GM19467 (cell line): ENCODE data around the gene ARHGAP6.

ENCODE experiments used
- ATAC-seq: cut with Tn5 transposase; IDR thresholded peaks from one replicate; pipeline ENCODE4 v1.9.1; 2021; ENCODE audit warnings: mild to moderate bottlenecking, moderate library complexity; ENCODE audit not compliant: unreplicated experiment

Gene ARHGAP6

DNA sequence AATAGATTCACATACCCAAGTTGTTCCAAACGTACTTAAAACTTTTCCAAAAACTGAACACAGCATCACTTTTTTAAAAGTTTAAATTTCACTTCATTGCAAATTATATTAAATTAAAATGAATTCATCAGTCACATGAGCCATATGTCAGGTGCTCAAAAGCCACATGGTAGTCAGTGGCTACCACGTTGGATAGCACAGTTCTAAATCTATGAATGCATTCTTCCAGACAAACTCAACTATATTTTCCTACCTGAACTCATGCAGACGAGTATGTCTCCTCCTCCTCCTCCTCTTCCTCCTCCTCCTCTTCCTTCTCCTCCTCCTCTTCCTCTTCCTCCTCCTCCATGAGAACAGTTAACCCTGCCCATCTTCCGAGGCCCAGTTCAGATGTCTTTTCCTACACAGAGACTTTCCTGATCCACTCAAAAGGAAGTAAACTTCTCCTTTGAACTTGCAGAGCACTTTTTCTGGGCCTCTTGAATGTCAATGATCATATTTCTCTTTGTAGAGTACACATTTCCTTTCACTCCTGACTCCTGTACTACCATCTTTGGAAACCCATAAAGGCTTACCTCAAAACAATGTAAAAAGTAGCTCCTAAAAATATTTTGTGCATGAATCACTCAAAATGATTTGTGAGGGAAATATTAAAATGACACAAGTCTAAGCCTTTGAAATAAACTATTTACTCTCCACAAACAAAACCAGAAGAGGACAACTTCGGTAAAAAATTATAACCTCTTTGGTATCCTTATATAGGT, 199.9 kb downstream of the ARHGAP6 start:
- ATAC-seq = no peak

DNA sequence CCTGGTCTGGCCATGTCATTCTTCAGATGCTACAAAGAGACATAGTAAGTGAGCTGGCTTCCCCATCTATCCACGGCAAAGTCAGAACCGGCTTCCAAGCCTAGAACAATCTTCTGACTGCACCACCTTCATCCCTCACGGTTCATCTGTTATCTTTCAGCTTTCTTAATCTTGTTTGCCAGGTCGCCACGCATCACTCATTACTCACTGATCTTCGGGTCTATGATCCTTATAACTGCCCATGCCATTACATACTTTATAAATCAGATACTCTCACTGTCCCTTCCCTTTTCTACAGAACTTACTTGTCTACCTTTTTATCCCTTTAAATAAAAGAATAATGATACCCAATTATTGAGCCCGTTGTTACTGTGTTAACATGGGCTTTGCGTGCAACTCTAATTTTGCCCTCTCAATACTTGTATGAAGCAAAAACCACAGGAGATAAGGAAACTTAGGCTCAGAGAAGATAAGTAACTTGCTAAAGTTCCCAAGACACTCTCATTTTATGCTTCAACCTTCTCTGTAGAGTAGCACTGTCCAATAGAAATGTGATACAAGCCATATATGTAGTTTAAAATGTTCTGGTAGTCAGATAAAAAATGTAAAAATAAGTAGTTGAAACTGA, 200.8 kb downstream of the ARHGAP6 start:
- no peak for ATAC-seq

DNA sequence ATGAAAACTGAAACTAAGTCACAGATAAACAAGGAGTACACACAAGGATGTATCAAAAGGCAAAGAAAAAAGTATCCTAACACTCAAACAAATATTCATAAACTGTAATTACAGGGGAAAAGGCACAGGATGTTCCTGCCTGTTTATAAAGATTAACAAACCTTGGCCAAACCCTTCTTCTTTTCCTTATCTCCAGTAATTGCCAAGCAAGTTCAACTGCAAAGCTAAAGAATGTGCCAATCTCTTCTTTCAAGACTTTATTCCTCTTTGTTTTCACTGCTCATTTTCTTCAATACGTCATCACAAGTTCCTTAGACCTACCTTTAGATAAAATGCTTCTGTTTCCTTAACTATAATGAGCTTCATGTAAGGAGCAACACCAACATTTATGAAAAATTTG, 201.3 kb downstream of the ARHGAP6 start:
- no peak for ATAC-seq

DNA sequence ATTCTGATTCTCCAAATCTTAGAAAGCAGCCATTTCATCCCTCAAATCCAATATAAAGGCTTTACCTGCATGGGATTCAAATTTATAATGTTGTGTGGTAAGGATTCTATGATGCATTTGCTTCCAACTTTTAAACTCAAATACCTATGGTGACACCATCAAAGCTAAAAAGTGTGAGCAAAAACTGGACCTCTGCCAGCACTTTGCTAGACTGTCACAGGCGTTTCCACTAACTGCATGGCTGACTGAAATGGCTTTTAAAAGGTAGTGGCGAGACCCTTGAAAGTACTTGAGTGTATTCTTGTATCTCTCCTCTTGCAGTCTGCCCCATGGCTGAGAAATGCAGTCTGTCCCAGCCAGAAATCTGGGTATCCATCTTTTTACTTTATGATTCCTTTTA, 203.1 kb downstream of the ARHGAP6 start:
- no peak for ATAC-seq

DNA sequence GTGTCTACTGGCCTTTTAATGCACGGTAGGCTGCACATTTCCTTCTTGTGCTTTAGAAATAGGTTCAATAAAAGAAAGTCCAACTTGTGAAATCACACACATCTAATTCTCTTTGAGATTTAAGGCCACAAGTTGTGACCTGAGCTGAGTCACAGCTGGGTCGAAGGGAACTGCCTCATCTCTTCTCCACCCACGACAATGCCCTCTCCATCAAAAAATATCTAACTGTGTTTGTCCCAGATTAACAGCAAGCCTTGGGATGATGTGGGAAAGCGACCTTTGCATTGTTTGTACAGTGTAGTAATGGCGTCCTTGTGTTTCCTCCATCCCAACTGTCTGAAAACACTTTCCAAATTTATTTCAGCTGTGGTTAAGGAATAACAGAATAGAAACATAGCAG, 203.6 kb downstream of the ARHGAP6 start:
- ATAC-seq = no peak

DNA sequence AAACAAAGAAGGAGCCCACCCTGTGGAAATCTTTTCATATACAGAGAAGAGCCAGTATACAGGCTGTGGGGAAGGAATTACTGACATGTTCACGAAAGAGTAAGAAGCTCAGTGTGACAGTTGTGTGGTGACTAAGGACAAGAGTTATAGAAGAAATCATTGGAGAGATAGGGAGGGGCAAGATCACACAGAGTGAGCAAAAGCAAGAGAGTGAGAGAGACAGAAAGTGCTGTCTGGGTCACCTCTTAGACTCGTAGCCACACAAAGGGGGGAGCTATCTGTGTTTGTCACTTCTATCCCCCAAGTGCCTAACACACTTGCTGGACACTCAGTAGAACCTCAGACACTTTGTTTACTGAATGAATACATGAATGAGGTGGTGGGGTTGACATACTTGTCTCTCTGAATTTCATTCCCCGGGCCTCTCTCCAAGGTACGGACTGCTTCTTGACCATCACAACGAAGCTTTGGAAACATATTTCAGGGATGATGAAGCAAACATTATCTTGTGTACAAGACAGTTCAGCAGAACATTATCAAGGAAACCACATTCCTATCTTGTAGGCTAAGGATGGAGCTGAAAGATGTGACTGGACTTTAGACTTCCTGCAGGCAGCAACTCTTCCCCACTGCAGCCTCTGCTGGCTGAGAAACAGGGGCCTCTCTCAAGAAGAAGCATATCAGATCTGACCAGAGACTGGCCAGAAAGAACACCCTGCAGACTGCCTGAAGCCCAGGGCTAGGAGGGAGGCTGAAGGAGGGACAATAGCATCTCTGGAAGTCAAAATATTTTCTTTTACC, 204.3 kb downstream of the ARHGAP6 start:
- ATAC-seq = no peak

DNA sequence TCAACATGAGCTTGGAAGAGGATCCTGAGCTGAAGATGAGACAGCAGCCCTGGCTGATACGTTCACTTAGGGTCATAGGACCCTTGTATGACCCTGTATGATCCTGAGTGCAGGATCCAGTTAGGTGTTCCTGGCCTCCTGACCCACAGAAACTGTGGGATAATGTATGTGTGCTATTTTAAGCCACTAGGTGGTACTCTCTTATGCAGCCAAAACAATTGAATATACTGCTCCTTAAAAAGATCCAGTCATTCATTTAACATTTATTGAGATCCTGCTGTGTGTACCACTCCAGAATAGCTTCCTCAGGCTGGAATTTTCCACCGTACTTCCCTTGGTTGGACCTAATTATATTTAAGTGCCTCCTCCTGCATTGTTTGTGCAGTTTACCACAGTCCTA, 205.4 kb downstream of the ARHGAP6 start:
- no peak for ATAC-seq

DNA sequence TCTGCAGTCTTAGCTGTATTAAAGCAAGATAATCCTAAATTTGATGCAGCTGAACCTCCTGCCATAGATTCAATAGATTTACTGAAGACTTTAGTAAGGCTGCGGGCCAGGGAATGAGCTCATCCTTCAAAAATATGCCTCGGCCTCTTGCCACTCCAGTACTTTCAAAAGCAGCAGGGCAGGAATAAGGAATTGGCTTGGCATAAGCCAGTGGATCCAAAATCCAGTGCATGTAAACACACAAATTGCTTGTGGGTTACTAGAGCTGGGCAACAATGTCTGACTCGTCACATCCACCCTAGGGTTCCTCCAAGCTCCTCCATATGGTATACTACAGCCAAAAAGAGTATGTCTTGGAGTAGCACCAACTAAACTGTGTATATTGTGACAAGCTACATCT, 207.6 kb downstream of the ARHGAP6 start:
- no peak for ATAC-seq

DNA sequence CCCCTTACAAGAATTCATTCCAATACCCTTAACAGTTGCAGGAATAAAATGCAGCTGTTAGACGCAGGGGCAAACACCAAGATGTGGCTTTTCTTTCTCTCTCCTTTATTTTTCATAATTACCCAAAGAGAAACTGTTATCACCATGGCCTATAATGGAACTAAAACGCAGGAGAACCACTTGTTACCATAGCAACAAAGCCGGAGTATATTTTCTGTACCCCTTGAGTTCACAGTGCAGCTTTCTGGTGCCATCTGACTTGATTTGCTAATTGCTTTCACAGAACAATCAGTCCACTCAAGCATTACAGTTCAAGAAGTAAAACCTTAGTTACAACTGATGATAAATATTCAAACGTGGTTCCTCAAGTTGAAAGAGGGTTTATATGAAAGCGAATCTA, 214.6 kb downstream of the ARHGAP6 start:
- no peak for ATAC-seq

DNA sequence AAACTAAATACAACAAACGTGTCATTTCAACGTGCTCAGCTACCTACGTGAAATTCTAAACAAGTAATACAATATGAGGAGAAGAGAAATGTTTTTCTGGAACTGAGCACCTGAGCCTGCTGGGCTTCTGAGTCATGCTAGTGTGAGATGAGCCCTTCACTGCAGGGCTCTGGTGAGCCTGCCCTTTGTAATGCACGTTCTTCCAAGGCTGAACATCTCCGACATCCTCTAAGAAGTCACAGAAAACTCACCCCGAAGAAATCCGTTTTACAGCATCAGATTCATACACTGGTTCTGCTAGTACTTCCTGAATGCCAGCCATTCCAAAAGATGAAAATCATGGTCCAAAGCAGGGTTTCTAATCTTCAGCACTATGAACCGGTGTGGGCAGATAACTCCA, 215.4 kb downstream of the ARHGAP6 start:
- ATAC-seq = no peak

DNA sequence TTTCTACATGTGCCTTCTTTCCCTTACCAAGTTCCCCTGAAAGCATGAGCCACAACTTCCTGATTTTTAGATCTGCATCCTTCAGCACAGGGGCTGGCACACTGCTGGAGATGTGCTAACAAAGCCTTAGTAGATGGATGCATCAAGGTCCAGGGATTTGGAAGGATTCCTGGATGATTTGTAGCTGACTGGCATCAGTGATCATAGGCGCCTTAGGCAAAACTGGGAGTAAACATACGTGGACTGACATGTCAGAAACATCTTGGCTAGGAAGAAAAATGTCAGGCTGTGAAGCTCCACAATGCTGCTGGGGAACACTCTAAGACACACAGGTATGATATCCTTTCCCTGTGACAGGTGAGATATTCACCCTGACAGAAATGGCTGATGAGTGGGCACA, 216.1 kb downstream of the ARHGAP6 start:
- no peak for ATAC-seq

DNA sequence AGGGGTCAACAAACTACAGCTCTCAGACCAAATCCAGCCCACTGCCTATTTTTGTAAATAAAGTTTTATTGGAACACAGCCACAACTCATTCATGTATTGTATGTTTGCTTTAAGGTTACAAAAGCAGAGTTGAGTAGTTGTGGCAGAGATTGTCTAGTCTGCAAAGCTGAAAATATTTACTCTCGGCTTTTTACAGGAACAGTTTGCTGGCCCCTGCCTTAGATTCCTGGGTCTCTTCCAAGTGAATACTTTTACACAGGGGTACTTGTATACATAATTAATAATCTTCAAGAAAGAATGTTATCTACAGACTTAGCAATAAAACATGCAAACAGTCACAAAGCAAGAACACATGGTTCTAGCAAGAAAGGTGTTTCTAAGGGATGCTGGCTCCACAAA, 218.3 kb downstream of the ARHGAP6 start:
- ATAC-seq = no peak

DNA sequence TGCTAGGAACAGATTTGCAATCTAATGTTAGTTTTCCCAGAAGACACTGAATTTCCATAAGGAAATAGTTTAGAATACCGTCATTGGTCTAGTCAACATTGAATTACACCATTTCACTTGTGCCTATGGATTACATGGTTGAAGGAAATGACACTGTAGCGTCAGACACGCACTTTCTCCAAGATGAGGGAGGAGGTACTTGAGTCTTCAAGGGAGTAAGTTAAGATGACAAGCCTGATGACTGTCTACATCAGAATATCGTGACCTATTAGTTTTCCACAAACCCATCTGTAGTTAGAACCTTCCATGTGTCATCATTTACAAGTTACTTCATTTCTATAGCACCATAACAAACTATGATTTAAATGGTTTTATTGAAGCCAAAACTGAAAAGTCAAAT, 218.8 kb downstream of the ARHGAP6 start:
- ATAC-seq = no peak

DNA sequence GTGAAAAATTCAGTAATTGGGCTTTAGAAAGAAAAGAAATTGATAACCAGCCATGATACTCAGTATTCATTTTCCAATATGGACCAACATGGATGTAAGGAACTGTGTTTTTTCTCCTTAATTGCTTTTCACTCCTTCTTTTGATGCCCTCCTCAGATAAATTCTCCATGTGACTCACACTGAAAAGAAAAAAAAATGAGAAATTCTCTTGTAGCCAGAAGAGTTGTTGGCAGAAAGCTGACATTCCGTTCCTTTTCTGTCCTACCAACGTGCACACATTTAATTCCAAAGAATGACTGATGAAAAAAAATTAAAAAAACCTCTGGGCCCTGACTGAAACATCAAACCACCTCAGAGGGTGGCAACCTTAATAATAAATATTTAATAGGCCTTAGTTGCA, 219.4 kb downstream of the ARHGAP6 start:
- ATAC-seq = no peak

DNA sequence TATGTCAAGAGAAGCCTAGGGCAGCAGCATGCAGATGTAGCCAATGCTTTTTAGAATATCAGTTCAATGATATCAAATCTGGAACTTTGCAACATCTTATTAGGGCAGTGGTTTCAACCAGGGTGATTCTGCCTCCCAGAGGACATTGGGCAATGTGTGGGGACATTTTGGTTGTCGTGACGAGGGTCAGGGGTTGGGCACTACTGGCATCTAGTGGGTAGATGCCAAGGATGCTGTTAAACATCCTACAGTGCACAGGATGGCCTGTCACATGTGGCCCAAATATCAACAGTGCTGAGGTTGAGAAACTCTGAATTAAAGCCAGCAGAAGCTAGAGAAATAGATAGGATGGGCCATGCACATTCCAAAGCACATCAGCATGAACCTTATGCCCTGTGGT, 220.2 kb downstream of the ARHGAP6 start:
- ATAC-seq = no peak

DNA sequence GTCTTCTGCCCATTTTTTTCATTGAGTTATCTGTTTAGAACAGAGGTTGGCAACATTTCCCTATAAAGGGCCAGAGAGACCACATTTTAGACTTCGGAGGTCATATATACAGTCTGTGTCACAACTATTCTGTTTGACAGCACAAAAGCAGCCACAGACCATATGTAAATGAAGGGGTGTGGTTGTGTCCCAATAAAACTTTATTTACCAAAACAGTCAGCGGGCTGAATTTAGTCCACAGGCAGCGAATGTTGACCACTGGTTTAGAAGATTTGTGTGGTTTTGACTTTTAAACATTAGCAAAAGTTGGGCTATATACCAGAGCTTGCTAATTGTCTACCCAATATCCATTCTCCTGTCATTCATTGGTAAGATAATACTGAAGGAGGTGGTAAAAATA, 221.7 kb downstream of the ARHGAP6 start:
- ATAC-seq = no peak

DNA sequence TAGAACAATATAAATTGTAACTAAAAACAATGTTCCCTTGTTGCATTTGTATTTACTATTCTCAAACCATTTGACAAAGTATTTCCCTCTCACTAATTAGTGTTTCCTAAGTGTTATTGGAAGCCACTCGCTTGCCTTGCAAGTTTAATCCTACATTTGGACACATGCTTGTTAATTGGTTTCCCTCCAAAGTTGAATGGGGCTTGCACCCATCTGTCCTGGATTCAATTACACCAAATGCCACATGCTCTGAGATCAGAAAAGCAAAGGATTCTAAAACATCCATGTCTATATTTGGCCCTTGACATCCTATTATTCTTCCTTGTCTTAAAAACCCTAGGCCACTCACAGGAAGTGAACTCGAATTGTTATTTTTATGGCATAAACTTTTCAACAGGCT, 225.9 kb downstream of the ARHGAP6 start:
- ATAC-seq = no peak

DNA sequence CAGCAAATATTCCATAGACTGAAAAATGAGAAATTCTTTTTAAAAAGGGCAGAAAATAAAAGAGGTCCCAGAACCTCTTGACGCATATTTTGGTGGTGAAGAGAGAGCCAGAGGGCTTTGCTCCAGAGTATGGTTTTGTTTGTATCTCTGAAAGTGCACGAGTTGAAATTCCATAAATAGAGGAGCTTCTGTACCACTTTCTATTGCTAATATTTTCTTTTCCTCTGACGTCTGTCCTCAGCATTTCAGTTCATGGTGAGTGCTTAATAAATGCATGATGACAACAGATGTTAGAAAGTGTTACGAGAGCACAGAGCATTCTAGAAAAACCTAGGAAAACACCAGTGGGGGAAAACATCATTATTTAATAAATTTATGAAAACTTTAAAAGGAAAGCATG, 227.0 kb downstream of the ARHGAP6 start:
- no peak for ATAC-seq

DNA sequence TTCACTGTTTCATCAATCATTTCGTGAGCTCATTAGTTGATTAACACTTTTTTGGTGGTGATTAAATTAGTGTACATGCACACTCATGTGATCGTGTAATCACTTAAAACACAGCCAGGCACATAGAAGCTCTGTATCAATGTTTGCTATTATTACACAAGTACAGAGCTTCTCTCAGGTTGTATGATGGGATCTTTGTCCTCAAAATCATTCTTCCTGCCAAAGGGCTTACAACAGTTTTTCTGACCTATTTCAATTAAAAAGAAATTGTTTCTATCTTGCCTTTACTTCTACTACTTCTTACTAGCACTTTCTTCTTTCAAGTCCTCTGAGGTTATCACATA, 227.4 kb downstream of the ARHGAP6 start:
- no peak for ATAC-seq

DNA sequence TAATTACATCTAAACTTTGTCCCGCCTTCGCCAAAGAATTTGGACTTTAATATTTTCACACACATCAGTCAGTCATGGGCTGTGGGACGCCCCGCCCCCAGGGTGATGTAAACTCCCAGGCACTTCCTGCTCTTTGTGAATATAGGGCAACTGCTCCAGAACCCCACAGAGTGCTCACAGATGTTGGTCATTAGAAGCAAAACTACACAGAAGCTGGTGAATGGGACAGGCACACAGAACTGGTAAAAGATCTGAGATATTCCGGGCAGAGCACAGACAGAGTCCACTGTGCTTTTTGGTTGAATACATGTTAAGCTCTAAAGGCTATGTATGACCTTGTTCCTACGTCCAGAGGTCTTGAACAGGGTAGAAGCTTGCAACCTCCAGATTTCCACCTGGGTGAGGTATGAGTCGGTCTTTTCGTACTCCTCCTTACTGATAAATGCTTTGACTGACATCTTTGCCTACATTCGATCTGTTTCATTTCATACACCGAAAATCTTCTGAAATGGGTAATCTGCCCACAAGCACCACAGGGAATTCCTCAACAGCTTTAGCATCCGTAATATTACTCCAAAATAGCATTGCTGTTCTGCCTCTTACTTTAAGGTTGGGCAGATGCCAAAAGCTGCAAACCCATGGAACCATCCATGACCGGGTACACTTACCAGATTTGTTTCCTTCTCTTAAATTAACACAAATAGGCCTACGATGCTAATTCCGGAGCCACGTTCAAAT, 227.9 kb downstream of the ARHGAP6 start:
- no peak for ATAC-seq

DNA sequence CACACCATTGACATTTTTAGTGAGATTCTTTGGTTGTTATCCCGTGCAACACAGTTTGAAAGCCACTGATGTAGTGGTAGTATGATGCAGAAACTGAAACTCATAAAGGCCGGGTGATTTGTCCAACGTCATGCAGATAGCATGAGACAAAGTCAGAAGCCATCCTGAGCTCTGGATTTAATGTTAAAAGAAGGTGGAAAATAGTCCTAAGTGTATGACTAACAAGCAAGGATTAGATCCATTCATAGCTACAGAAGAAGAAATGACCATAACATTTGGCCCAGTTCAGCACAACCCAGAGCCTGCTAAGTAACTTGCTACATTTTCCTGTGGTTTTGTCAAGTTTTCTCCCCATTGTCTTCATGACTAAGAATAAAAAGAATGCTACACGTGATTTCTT, 230.2 kb downstream of the ARHGAP6 start:
- ATAC-seq = no peak

DNA sequence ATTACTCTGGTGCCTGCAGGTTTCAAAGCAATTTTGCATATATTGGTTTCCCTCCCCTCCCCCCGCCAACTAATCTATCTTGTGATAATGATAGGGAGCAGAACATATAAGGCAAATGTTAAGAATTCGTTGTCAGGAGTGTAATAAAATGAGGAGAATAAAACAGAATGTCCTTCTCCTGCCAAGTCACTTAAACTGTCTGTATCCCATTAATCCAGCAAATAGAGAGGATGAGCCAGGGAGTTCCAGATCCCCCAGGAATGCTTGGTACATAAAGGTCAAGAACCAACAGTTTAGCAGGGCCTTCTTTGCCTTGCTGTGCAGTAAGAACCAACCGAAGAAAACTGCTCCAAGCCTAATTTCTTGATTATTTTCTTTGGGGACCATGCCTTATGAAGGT, 231.1 kb downstream of the ARHGAP6 start:
- ATAC-seq = no peak
